ENCODE measurements around the gene IGHMBP2. TPM values are rescaled to one million over a fixed set of nuclear protein-coding genes. Genes with fewer than 3 reads are reported as not detected.

Gene IGHMBP2
- total RNA-seq = 10.8 and 13.1 TPM in 2 replicates

GRCh38 chr11:68903288-68904247 lies at the start of gene IGHMBP2, which contains the start of gene MRPL21:
IGHMBP2 (plus strand) TSS chr11:68903891; CDS start chr11:68903953, 62 bp downstream.
MRPL21 (minus strand) TSS chr11:68903832; CDS start chr11:68903810, 22 bp downstream.

GRCh38 chr11:68980776-68981065 lies 77.0 kb downstream of the IGHMBP2 start, which contains the start of gene MRGPRD:
MRGPRD (minus strand) TSS chr11:68980986; CDS start chr11:68980986, 0 bp downstream.

Other genes with a start within 250 kb of the IGHMBP2 start
- 0.26 TPM in 1 of 2 replicates, not detected in the other for gene GAL, start 219.3 kb upstream of the IGHMBP2 start, total RNA-seq
- 0.32 and 1.3 TPM in 2 replicates for gene TESMIN, start 152.4 kb upstream of the IGHMBP2 start, total RNA-seq
- 32.7 and 39.7 TPM in 2 replicates for gene CPT1A, start 62.0 kb upstream of the IGHMBP2 start, total RNA-seq
- gene MRPL21, start 59 bp upstream of the IGHMBP2 start, total RNA-seq = 40.6 and 46.1 TPM in 2 replicates
- gene MRGPRD, start 77.1 kb downstream of the IGHMBP2 start, total RNA-seq = not detected in 2 replicates
- 26.2 and 43.4 TPM in 2 replicates for gene MRGPRF, start 109.4 kb downstream of the IGHMBP2 start, total RNA-seq
- 14.1 and 20.6 TPM in 2 replicates for gene TPCN2, start 145.0 kb downstream of the IGHMBP2 start, total RNA-seq

Measured in articular chondrocyte of knee joint (primary cell).